H4 (cell line): Measurements from ENCODE around the gene SMIM28. TPM values are rescaled to one million over a fixed set of nuclear protein-coding genes. Genes with fewer than 3 reads are reported as not detected.
"Not testable (repeated sequence)": the region's sequence is repeated elsewhere in the genome, so short reads cannot be mapped to it uniquely, and the experiment has no call there.

Experiments
- DNase-seq: peaks from one replicate; pipeline ENCODE4 v3.0.0-alpha.2; 2015; ENCODE audit warnings: low spot score
- total RNA-seq: library from RNA; depleted of rRNA; stranded (reverse); fragments of >200 nt; shearing (Covaris generic); gene quantifications from 2 replicates; pipeline ENCODE4 v1.2.3, GENCODE V29; 2014; rRNA removed

SMIM28 gene
- total RNA-seq: not detected in 2 replicates

DNA sequence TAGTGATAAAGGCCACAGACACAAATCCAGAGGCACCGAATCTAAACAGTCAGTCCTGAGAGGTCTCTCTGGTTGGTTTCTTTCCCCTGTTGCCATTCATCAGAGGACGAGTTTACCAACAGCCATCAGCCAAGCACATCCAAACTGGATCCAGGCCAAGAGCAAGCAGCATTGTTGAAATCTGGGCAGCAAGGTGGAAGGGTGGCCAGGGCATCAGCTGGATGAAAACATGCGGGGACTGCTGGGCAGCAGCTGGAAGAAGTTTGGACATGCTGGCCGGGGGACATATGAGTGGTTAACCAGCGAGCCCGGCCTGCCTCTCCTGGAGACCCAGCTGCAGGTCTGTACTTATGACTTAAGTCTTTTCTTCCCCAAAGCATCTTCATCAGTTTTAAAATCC lies at the start of gene SMIM28:
Gene SMIM28 (plus strand): TSS at position 62 of the 400 bp plus-strand sequence. CDS start 168 bp downstream, at position 230.
- DNase-seq: no peak

GRCh38 chr6:138328210-138328609 lies 49.5 kb upstream of the SMIM28 start:
- DNase-seq: no peak

DNA sequence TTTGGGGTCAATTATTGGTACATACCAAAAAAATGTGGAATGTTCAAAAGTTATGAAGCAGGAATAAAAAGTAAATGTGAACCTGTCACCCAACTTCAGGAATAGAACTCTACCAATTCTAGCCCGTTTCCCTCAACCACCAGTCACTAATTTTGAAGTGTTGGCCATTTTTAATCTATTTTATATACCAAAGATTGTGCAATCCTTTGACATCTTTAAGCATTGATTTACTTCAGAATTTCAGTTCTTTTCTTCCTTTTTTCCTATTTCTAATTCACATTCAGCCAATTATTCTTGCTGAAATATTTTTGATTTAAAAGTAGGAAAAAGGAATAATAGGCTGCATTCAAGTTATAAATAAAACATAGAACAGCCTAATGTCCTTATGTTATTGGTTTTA lies 46.9 kb upstream of the SMIM28 start:
- no peak for DNase-seq

DNA sequence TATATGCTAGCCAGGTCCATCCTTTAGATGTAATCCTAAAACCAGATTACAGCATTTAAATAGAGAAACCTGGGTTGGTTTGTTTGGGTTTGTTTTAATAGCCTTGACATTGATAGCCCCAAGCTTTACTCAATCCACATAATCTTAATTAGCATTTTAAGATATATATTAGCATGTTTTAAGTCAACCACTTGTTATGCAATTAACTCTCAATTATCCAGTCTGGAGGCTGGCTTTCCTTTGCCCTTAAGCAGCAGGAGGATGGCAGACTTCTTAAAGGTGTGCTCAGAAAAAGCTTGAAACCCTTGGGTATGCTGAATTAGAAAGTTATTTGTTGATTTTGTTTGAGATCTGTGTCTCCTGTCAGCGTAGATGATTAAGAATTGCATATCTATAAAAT lies 46.3 kb upstream of the SMIM28 start:
- no peak for DNase-seq

DNA sequence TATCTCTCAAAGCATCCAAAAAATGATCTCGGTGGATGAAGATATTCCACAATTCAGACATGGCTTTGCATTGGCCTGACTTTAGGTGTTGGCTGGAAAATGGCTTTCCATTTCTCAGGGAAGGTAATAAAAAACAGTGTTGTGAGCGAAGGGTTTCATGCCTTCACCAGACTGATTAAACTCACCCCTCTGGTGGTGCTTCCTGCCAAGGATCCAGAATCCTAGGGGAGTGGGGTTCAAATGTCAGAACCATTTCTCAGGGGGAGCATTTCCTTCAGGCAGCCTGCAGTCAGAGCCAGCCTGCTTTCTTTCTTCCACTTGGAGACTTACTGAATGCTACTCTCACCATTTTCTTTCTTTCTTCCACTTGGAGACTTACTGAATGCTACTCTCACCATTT lies 45.7 kb upstream of the SMIM28 start:
- DNase-seq: no peak

DNA sequence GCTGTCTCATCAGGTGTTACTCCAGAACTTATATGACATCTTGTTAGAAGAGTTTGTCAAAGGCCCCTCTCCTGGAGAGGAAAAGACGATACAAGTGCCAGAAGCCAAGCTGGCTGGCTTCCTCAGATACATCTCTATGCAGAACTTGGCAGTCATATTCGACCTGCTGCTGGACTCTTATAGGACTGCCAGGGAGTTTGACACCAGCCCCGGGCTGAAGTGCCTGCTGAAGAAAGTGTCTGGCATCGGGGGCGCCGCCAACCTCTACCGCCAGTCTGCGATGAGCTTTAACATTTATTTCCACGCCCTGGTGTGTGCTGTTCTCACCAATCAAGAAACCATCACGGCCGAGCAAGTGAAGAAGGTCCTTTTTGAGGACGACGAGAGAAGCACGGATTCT lies 43.7 kb upstream of the SMIM28 start:
- no peak for DNase-seq

GRCh38 chr6:138334963-138335362 lies 42.7 kb upstream of the SMIM28 start:
- no peak for DNase-seq

DNA sequence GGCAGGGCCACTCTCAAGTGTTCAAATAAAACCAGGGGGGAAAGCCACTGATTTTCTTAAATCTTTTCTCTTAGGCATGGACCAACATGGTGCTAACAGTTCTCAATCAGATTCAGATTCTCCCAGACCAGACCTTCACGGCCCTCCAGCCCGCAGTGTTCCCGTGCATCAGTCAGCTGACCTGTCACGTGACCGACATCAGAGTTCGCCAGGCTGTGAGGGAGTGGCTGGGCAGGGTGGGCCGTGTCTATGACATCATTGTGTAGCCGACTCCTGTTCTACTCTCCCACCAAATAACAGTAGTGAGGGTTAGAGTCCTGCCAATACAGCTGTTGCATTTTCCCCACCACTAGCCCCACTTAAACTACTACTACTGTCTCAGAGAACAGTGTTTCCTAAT lies 41.5 kb upstream of the SMIM28 start:
- DNase-seq: peak; percentile 8

DNA sequence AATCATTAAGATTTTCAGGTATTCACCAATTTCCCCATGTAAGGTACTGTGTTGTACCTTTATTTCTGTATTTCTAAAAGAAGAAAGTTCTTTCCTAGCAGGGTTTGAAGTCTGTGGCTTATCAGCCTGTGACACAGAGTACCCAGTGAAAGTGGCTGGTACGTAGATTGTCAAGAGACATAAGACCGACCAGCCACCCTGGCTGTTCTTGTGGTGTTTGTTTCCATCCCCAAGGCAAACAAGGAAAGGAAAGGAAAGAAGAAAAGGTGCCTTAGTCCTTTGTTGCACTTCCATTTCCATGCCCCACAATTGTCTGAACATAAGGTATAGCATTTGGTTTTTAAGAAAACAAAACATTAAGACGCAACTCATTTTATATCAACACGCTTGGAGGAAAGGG lies 40.6 kb upstream of the SMIM28 start:
- DNase-seq: no peak

DNA sequence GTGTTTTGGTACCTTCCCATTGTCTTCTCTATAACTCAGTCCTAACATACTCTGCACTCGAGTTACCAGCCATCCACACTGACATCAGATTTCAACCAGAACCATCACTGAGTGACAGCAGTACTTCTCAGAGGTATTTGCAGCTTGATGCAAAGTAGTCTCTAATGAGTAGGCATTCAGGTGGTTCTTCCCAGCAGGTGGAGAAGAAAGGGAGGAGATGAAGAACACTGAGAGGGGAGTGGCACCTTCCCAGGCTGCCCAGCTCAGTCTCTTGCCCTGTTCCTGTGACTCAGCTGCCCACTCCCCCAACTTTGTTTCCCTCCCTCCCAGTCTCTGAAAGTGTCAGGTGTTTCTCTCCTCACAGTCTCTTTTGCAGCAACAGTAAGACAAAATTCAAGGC lies 38.7 kb upstream of the SMIM28 start:
- DNase-seq: no peak

- DNase-seq: no peak
Measured at GRCh38 chr6:138341176-138341575, 36.5 kb upstream of the SMIM28 start.

DNA sequence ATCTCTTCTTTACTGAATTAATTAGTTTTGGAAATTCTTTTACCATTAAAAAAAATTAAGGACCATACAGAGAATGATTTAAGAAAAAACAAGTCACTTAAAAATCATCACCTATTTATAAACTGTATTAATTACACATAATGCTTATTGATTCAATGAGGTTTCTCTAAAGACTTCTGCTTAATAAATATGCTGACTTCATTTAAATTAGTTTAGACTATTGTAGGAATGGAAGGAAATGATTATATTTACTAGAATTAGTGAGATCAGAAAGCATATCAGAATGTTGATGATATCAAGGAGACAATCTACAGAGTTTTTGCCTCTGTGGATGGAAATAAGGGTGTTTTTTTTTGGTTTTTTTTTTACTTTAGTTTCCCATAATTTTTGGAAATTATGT lies 34.6 kb upstream of the SMIM28 start:
- DNase-seq: no peak

GRCh38 chr6:138345565-138346285 lies 32.0 kb upstream of the SMIM28 start:
- DNase-seq: no peak

GRCh38 chr6:138346302-138347195 lies 31.2 kb upstream of the SMIM28 start:
- DNase-seq: no peak

DNA sequence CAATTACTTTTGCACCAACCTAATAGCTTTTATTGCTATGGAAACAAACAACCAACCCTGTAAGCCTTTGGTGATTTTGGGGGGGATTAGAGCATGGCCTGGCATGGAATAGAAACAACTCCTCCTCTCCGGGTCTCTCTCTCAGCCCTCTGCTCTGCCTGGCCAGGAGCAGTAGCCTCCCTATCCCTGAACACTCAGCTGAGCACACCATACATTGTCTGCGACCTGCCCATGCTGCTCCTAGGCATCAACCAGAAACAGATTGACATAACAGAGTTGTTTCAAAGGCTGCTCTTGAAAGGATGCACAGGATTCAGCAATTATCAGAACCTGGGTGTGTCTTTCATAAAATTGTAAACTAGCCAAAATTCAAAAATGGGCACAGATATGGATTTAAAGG lies 29.8 kb upstream of the SMIM28 start:
- DNase-seq: no peak

GRCh38 chr6:138349891-138350290 lies 27.8 kb upstream of the SMIM28 start:
- no peak for DNase-seq

- DNase-seq: no peak
Measured at GRCh38 chr6:138357928-138358327, 19.8 kb upstream of the SMIM28 start.

DNA sequence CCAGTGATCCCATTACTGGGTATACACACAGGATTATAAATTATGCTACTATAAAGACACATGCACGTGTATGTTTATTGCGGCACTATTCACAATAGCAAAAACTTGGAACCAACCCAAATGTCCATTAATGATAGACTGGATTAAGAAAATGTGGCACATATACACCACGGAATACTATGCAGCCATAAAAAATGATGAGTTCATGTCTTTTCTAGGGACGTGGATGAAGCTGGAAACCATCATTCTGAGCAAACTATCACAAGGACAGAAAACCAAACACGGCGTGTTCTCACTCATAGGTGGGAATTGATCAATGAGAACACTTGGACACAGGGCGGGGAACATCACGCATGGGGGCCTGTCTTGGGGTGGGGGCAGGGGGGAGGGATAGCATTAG lies 9.0 kb upstream of the SMIM28 start:
- not testable (repeated sequence) for DNase-seq

DNA sequence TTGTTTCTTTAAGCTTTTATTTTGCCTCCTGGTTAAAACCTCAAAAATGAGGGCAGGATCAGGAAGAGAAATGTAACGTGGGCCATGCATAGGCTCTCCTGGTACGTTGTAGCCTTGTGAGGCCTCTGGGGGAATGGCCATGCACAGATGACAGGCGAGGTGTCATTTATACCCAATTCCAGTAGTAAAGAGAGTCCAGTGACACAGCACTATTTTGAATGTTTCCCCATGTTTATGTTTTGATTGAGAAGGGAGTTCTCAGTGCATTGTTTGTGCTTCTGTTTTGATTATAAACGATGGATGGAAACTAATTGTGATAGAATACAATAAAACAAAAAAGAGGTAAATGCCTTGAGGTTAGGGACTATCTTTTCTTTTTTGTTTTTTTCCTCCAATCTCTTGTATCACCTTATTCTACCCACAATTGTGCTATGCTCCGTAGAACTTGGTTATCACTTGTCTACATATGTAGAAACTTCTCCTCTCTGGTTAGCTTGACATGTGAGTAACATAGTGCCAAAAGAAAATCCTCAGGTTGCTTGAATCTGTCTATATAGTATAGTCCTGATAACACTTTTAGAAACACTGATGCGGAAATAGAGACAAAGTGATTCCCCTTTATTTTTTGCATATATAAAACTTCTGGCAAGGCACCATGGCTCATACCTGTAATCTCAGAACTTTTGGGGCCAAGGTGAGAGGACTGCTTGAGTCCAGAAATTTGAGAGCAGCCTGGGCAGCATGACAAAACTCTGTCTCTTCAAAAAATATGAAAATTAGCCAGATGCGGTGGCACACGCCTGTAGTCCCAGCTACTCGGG lies 6.9 kb upstream of the SMIM28 start:
- DNase-seq: no peak

DNA sequence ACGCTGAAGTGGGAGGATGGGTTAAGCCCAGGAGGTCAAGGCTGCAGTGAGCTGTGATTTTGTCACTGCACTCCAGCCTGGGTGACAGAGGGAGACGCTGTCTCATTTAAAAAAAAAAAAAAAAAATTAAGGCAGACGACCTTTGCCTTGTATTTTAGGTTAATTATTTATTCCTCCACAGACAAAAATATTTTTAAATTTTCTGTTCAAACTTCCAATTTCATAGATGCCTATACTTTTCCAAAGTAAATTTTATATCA lies 6.3 kb upstream of the SMIM28 start:
- DNase-seq: no peak

DNA sequence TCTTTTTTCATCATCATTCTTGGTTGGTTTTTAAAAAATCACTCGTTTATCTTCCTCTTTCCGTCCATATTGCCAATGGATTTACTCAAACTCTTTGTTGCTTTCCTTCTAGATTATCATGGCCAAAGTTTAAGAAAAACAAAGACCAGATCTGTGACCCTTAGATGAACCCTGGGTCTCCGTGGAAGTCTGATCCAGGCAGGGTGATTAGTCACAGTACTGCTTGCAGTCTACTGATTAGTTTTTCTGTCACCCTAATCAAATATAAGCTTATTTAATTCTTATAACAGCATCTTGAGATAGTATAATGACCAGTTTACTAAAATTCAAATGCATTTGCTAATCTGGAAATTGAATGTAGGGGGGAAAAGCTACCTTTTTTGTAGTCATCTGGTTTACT lies 6.0 kb upstream of the SMIM28 start:
- no peak for DNase-seq

GRCh38 chr6:138372711-138373463 lies 4.8 kb upstream of the SMIM28 start:
- no peak for DNase-seq
